HG03280 (cell line): ENCODE data around the gene CRCP.
"Not testable (repeated sequence)": the region's sequence is repeated elsewhere in the genome, so short reads cannot be mapped to it uniquely, and the experiment has no call there.

Experiments used
- ATAC-seq: cut with Tn5 transposase; IDR thresholded peaks from one replicate; pipeline ENCODE4 v1.9.1; 2021; ENCODE audit warnings: mild to moderate bottlenecking, moderate library complexity; ENCODE audit not compliant: unreplicated experiment

Gene CRCP

DNA sequence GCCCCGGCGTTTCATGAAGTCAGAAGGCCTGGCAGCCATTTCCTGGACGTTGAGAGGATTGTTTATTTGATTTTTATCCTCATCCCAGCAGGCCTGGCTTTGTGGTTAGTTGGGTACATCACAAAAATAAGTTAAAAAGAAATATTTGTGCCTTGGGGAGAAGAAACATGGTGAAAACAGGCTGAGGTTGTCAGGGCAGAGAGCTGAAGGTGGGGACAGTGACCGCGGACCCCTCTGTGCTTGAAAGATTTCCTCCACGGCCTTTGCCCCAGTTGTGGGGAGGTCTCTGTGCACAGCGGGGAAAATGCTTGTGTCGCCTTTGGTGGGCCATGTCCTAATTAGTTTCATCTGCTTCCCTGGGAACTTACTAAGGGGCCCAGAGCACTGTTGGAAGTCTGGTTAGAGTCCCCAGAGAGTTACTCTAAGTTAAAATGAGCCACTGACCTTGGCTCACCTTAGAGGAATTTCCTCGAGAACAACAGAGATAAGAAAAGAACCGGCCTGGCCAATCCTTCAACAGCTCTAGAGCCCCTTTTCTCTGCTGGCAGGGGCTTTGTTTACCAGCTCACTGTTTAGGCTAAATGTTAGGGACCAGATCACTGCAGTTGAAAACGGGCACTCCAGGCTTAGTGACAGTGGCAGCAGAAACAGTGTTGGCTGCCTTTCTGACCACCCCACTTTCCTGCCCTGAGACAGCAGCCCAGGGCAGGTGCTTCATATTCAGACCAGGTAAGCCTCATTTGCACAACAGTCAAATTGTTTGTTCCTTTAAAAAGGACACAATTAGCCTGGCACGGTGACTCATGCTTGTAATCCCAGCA is 37.9 kb downstream of the CRCP start:
- no peak for ATAC-seq

DNA sequence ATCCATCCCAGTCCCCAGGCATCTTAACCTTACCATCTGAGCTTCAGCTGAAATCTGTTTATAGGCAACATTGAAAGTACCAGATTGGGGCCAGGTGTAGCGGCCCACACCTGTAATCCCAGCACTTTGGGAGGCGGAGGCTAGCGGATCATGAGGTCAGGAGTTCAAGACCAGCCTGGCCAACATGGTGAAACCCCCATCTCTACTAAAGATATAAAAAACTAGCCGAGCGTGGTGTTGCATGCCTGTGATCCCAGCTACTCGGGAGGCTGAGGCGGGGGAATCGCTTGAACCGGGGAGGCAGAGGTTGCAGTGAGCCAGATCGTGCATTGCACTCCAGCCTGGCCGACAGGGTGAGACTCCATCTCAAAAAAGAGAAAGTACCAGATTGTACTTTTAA is 39.0 kb downstream of the CRCP start:
- ATAC-seq, result no peak

DNA sequence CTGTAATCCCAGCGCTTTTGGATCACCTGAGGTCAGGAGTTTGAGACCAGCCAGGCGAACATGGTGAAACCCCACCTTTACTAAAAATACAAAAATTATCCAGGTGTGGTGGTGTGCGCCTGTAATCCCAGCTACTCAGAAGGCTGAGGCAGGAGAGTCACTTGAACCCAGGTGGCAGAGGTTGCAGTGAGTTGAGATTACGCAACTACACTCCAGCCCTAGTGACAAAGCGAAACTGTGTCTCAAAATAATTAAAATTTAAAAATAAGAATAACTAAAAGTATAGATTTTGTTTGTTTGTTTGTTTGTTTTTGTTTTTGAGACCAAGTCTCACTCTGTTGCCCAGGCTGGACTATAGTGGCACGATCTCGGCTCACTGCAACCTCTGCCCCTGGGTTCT is 41.4 kb downstream of the CRCP start:
- not testable (repeated sequence) for ATAC-seq

DNA sequence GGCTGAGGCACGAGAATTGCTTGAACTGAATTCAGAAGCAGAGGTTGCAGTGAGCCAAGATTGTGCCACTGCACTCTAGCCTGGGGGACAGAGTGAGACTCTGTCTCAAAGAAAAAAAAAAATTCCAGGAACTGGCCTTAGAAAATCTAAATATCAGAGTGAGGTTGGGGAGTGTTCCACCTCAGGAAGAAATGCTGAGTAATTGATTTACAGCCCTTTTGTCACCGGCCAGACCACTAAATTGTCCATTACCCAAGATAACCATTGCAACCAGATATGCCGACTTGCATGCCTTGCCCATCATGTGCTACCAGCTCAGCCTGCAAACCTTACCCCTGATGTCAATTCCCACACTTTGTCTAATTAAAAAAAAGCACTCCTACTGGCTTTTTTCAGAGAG is 42.4 kb downstream of the CRCP start:
- no peak for ATAC-seq

DNA sequence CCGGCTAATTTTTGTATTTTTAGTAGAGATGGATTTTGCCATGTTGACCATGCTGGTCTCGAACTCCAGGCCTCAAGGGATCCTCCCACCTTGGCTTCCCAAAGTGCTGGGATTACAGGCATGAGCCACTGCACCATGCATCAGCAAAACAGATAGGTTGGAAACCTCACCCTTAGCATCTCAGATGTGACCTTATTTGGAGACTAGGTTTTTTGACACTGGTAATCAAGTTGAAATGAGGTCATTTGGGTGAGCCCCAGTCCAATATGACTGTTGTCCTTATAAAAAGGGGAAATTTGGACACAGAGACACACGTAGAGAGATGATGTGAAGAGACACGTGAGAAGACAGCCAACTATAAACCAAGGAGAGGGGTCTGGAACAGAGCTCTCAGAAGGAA is 48.0 kb downstream of the CRCP start:
- ATAC-seq, result no peak

DNA sequence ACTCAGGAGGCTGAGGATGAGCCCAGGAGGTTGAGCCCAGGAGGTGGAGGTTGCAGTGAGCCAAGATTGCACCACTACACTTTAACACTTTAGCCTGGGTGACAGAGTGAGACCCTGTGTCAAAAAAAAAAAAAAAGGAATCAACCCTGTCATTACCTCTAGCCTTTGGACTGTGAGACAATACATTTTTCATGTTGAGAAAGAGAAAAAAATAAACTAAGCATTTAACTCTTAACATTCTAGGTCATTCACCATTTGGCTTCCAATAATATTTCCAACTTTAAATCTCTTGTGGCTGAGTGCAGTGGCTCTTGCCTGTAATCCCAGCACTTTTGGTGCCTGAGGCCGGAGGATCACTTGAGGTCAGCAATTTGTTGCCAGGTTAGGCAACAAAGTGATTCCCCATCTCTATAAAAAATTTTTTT is 48.6 kb downstream of the CRCP start:
- ATAC-seq, result no peak

DNA sequence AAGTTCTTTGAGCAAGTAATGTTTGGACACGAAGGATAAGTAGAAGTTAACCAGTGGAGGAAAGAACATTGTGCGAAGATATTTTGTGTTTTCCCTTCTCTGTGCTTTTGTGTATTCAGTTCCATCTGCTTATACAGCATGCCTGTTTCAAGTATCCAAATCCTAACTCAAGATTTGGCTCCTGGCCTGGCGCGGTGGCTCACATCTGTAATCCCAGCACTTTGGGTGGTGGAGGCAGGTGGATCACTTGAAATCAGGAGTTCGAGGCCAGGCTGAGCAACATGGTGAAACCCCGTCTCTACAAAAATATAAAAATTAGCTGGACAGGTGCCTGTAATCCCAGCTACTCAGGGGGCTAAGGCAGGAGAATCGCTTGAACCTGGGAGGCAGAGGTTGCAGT is 49.7 kb downstream of the CRCP start:
- ATAC-seq, result no peak

DNA sequence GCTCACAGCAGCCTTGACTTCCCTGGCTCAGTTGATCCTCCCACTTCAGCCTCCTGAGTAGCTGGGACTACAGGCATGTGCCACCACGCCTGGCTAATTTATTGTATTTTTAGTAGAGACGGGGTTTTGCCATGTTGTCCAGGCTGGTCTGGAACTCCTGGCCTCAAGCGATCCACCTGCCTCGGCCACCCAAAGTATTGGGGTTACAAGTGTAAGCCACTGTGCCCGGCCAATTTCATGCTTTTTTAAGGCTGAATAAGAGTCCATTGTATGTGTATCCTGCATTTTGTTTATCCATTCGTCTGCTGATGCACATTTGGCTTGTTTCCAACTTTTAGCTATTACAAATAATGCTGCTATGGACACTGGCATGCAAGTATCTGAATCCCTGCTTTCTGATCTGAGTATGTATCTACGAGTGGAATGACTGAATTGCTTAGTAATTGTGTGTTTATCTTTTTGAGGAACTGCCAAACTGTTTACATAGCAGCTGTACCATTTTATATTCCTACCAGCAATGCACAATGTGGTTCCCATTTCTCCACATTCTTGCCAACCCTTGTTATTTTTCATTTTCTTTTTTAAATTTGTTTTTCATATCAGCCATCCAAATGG is 53.2 kb downstream of the CRCP start:
- ATAC-seq, result no peak

DNA sequence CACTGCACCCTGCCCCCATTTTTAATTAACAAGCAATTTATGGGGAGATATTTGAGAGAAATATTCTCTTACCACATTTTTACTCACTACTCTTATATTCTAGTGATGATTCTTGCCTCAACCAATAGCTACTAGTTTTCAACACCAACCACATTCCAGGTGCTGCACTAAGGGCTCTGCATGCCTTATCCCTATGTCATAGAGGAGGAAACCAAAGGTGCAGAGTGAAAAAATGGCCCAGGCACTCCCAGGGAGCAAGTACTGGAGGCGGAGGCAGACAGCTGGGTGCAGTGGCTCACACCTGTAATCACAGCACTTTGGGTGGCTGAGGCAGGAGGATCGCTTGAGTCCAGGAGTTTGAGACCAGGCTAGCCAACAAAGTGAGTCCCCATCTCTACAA is 55.0 kb downstream of the CRCP start:
- no peak for ATAC-seq

DNA sequence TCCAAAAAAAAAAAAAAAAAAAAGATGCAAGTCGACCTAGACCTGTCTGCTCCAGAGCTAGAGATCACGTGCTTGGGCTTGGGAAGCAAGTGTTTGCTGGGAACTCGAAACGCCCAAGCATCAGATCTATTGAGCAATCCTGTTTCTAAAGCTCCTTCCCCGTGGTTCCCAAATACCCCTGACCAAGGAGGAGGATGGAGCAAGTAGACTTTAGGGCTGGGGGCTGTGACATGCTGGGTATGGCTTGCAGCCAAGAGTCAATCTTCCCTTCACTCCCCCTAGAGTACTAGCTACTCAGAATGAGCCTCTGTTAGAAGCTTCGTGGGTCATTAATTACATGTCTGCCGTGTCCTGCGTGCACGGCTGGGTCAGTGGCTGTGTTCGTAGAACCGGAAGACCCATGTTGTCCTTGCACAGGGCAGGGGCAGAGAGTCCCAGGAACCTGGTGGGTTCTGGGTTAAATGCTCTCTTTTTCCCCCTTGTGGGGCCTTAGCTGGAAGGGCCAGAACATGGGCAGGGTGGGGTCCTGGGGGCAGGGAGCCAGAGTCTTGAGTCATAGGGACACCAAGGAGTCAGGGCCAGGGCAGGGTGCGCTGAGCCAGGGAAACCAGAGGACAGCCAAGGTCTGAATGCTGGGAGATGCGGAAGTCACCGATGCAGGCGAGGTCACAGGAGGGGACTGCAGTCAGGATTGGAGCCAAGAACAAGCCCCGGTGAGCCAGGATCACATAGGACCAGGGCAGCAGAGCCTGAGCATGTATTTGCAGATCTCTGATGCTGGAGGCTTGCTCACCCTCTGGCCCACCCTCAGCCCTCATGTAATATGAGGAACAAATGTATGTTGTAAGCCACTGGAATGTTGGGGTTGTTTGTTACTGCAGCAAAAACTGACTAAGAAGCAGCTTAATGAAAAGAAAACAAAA is 55.9 kb downstream of the CRCP start:
- no peak for ATAC-seq

DNA sequence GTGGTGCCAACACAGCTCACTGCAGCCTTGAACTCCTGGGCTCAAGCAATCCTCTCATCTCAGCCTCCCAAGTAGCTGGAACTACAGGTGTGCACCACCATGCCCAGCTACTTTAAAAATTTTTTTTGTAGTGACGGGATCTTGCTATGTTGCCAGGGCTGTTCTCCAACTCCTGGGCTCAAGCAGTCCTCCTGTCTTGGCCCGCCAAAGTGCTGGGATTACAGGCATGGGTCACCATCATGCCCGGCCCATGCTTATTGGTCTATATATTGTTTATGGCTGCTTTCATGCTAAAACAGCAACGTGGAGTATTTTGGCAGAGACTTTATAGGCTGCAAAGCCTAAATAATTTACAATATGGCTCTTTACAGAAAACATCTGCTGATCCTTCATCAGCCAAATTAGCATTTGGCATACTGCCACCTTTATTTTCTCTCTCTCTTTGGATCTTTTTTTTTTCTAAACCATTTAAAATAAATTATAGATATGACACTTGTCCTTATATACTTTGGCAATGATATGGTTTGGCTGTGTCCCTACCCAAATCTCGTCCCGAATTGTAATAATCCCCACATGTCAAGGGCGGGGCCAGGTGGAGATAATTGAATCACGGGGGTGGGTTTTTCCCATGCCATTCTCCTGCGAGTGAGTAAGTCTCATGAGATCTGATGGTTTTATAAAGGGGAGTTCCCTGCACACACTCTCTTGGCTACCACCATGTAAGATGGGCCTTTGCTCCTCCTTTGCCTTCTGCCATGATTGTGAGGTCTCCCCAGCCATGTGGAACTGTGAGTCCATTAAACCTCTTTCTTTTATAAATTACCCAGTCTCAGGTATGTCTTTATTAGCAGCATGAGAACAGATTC is 58.1 kb downstream of the CRCP start:
- ATAC-seq, result not testable (repeated sequence)

DNA sequence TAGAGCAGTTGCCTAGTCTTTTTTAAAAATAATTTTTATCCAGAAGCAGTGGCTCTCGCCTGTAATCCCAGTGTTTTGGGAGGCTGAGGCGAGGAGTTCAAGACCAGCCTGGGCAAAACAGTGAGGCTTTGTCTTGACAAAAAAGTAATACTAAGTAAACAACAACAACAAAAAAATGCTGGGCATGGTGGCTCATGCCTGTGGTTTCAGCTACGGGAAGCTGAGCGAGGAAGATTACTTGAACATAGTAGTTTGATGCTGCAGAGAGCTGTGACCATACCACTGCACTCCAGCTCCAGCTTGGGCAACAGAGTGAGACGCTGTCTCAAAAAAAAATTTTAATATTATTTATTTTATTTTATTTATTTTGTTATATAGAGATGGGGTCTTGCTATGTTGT is 59.2 kb downstream of the CRCP start:
- ATAC-seq, result no peak

DNA sequence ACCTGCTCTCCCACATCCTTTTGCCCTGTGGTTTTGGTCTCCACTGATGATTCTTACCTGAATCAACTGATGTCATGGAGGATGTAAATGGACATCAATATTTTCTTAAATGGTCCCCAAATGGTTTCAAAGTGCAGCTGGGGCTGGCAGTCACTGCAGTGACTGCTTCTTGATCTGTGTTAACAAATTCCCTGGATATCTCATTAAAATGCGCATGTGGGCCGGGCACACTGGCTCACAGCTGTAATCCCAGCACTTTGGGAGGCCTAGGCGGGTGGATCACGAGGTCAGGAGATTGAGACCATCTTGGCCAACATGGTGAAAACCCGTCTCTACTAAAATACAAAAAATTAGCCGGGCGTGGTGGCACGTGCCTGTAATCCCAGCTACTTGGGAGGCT is 60.4 kb downstream of the CRCP start:
- ATAC-seq, result not testable (repeated sequence)

DNA sequence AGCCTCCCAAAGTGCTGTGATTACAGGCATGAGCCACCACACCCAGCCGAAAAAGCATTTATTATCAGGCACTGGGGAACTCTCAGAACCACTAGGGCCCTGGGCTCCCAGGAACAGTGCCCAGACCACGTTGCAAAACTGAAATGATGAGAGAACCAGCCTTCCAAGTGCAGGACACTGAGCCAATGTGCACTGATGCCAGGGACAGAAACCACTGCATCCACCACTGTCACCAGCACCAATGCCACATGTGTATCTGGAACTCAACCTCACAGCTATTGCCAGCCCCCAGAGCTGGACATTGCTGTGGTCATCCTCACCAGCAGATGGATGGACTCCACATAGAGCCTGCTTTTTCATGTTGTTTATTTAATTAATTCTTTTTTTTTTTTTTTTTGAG is 62.3 kb downstream of the CRCP start:
- ATAC-seq, result no peak

DNA sequence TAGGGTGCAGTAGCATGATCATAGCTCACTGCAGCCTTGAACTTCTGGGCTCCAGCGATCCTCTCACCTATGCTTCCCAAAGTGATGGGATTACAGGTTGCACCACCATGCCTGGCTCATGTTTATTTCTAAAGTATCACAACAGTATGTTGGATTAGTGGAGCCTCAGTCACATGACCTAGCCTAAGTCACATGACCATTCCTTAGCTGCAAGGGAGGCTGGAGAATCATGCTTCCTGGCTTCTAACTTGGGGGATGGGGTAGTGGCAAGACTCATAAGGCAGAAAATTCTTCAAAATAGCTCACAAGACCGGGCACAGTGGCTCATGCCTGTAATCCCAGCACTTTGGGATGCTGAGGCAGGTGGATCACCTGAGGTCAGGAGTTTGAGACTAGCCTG is 63.6 kb downstream of the CRCP start:
- no peak for ATAC-seq

DNA sequence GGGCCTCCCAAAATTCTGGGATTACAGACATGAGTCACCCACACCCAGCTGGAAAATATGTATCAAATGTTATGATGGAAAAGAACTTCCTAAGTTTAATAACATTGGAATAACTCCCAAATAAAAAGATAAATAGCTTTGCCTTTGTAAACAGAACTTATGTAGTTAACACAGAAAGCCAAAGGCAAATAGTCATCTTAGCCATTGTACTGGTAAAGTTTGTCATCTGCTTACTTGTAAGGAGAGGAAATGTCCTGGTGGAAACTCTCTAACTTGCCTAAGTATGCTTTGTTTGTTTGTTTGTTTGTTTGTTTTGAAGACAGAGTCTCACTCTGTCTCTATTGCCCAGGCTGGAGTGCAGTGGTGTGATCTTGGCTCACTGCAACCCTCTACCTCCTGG is 66.7 kb downstream of the CRCP start:
- no peak for ATAC-seq

DNA sequence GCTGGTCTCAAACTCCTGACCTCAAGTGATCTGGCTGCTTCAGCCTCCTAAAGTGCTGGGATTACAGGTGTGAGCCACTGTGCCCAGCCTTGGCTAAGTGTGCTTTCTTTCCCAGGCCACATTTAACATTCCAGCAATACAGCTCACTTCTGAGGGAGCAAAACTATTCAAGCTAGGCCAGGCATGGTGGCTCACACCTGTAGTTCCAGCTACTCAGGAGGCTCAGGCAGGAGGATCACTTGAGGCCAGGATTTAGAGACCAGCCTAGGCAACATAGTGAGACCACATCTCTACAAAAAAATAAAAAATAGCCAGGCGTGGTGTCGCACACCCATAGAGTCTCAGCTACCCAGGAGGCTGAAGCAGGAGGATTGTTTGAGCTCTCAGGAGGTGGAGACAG is 67.2 kb downstream of the CRCP start:
- ATAC-seq, result no peak

DNA sequence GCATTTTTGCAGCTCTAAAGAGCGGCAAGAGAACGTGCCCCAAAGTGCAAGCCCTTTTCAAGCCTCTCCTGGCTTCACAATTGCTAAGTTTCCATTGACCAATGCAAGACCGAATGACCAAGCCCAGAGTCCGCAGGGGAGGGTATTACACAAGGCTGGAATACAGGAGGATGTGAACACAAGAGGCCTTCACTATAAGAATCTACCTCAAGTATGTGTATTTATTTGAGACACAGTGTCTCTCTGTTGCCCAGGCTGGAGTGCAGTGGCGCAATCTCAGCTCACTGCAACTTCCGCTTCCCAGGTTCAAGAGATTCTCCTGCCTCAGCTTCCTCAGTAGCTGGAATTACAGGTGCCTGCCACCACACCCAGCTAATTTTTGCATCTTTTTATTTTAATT is 68.3 kb downstream of the CRCP start:
- ATAC-seq, result no peak

DNA sequence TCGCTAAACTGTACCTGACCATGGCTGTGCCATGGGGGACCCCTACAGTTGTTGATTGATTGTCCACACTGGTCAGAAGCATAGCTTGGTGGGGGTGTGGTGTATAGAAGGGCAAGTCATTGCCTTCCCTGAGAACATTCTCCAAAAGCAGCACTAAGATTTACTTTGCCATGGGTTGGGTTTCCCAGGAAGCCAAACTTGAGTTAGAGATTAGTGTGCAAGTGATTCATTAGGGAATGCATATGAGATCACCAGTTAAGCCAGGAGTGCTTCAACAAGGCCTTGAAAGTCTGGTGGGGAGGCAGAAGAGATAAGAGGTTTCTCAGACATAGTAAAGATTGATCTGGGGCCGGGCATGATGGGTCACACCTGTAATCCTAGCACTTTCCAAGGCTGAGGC is 69.1 kb downstream of the CRCP start:
- no peak for ATAC-seq

DNA sequence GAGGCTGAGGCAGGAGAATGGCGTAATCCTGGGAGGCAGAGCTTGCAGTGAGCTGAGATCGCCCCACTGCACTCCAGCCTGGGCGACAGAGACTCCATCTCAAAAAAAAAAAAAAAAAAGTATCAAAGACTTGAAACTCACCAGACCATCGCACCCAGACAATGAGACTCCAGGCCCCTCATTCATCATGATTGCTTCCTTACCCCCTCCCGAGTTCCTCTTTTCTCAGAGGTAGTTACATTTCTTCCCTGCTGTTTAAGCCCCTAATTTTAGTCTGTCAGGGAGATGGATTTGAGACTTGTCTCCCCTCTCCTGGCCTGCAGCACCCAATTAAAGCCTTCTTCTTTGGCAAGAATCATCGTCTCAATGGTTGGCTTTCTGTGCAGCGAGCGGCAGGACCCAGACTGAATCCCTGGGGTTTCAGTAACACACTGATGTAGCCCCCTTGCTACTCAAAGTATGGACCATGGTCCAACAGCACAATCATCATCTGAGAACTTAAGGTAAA is 71.1 kb downstream of the CRCP start:
- no peak for ATAC-seq

DNA sequence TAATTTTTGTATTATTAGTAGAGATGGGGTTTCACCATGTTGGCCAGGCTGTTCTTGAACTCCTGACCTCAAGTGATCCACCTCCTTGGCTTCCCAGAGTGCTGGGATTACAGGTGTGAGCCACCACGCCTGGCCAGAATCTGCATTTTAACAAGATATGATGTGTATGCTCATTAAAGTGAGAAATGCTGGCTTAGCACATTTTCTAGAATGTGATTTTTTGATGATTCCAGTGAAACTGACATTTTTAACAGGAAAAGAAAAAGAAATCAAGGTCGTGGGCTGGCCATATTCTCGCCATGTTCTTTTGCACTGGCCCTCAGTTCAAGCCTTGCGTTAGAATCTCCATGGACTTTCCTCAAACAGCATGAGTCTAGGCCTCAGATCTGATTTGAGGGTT is 72.3 kb downstream of the CRCP start:
- ATAC-seq, result no peak
